SU-DHL-6 (cell line): ENCODE data around the gene MAP2K6.

ENCODE experiments used
- CTCF ChIP-seq: fragments of 200-600 bp; sonication (generic); IDR thresholded peaks from one replicate; pipeline ENCODE4 v1.5.1; 2017; ENCODE audit warnings: antibody characterized with exemption, mild to moderate bottlenecking, low read length, moderate library complexity; ENCODE audit not compliant: insufficient read depth, poor library complexity, severe bottlenecking
- EZH2phosphoT487 ChIP-seq: fragments of 200-600 bp; sonication (generic), shearing (Covaris generic); conservative IDR thresholded peaks from 2 replicates; pipeline ENCODE4 v1.6.1; 2018; ENCODE audit warnings: mild to moderate bottlenecking, antibody characterized with exemption, low read length, moderate library complexity, mixed read lengths

- TF ChIP-seq CTCF, result no peak
- no peak for TF ChIP-seq EZH2phosphoT487
These were observed 2.7 kb upstream of the MAP2K6 start for GRCh38 chr17:69411766-69412165.
